IMR-90 (cell line): ENCODE data around the gene HGF. TPM values are rescaled to one million over a fixed set of nuclear protein-coding genes. Genes with fewer than 3 reads are reported as not detected.
A peak's percentile ranks its signal among the peaks of the same experiment; 100 is the strongest.

ENCODE experiments used
- ATAC-seq: fragments of 200-7000 bp; cut with Tn5 transposase; 2 replicates; pipeline ENCODE4 v1.9.1; 2020; ENCODE audit warnings: low read depth, mild to moderate bottlenecking, moderate library complexity
- BruUV-seq: library from RNA; stranded (reverse); fragments of 400-500 nt; replicated peaks from 2 replicates; lab custom pipeline; 2021; lab: Mats Ljungman, UMichigan
- CTCF ChIA-PET: fragments of 300-600 bp; formaldehyde crosslinking; extraction: SDS; loops from one replicate; lab custom pipeline; 2021; ENCODE audit warnings: antibody characterized with exemption; lab: Yijun Ruan, JAX
- POLR2A ChIA-PET: fragments of 300-600 bp; sonication (Branson Sonifier 250); formaldehyde crosslinking; loops from one replicate; lab custom pipeline; 2022; ENCODE audit warnings: antibody characterized with exemption; ENCODE audit not compliant: unreplicated experiment; lab: Charles Lee
- DNase-seq: peaks from one replicate; pipeline ENCODE4 v3.0.0; 2013
- H2AFZ ChIP-seq: replicated peaks from 2 replicates; pipeline ENCODE3; 2013; ENCODE audit warnings: low read length, mild to moderate bottlenecking; ENCODE audit not compliant: poor library complexity
- H2AK5ac ChIP-seq: 2 replicates; pipeline ENCODE4 v1.6.1; 2013; ENCODE audit warnings: low read depth, low read length, inconsistent platforms
- H2AK9ac ChIP-seq: replicated peaks from 2 replicates; pipeline ENCODE3; 2013; ENCODE audit warnings: mild to moderate bottlenecking, low read depth, low read length, moderate library complexity; ENCODE audit not compliant: poor library complexity
- H2BK120ac ChIP-seq: 2 replicates; pipeline ENCODE4 v1.6.1; 2013; ENCODE audit warnings: low read depth, low read length, inconsistent platforms
- H2BK15ac ChIP-seq: 3 replicates; pipeline ENCODE4 v1.6.1; 2013; ENCODE audit warnings: low read depth, low read length, inconsistent platforms
- H2BK20ac ChIP-seq: 2 replicates; pipeline ENCODE4 v1.6.1; 2013; ENCODE audit warnings: low read depth, mild to moderate bottlenecking, inconsistent platforms, low read length, moderate library complexity
- H2BK5ac ChIP-seq: 2 replicates; pipeline ENCODE4 v1.6.1; 2013; ENCODE audit warnings: mild to moderate bottlenecking, low read depth, low read length, inconsistent platforms; ENCODE audit not compliant: poor library complexity, severe bottlenecking
- H3K14ac ChIP-seq: replicated peaks from 2 replicates; pipeline ENCODE4 v1.6.1; 2013; ENCODE audit warnings: low read depth, low read length, inconsistent platforms
- H3K18ac ChIP-seq: 2 replicates; pipeline ENCODE4 v1.6.1; 2013; ENCODE audit warnings: low read depth, low read length, control low read depth
- H3K23ac ChIP-seq: 2 replicates; pipeline ENCODE4 v1.6.1; 2013; ENCODE audit warnings: low read depth, low read length, inconsistent platforms
- H3K27ac ChIP-seq: 2 replicates; pipeline ENCODE4 v1.5.1; 2013; ENCODE audit warnings: mild to moderate bottlenecking, control low read depth, low read length; ENCODE audit not compliant: insufficient read depth
- H3K27me3 ChIP-seq: 2 replicates; pipeline ENCODE4 v1.6.1; 2013; ENCODE audit warnings: low read length; ENCODE audit not compliant: control insufficient read depth, insufficient read depth
- H3K36me3 ChIP-seq: 2 replicates; pipeline ENCODE4 v1.6.1; 2013; ENCODE audit warnings: low read length, mixed read lengths; ENCODE audit not compliant: control insufficient read depth, insufficient read depth
- H3K4ac ChIP-seq: 2 replicates; pipeline ENCODE4 v1.6.1; 2013; ENCODE audit warnings: low read depth, low read length, inconsistent platforms
- H3K4me1 ChIP-seq: 2 replicates; pipeline ENCODE4 v1.6.1; 2013; ENCODE audit warnings: low read length, mixed read lengths; ENCODE audit not compliant: control insufficient read depth, insufficient read depth
- H3K4me2 ChIP-seq: 2 replicates; pipeline ENCODE4 v1.6.1; 2013; ENCODE audit warnings: low read depth, mild to moderate bottlenecking, control low read depth, low read length, moderate library complexity
- H3K4me3 ChIP-seq: 2 replicates; pipeline ENCODE4 v1.5.1; 2013; ENCODE audit warnings: low read depth, mild to moderate bottlenecking, control low read depth, low read length, moderate library complexity; ENCODE audit not compliant: insufficient read depth
- H3K56ac ChIP-seq: 2 replicates; pipeline ENCODE4 v1.6.1; 2013; ENCODE audit warnings: low read length, inconsistent platforms; ENCODE audit not compliant: insufficient read depth; ENCODE audit errors: extremely low read depth
- H3K79me1 ChIP-seq, 2 experiments: 2 replicates each; pipeline ENCODE4 v1.6.1; 2013; ENCODE audit warnings: low read length in 2 of 2, inconsistent platforms in 1 of 2, low read depth in 1 of 2
- H3K9ac ChIP-seq: 2 replicates; pipeline ENCODE4 v1.6.1; 2013; ENCODE audit warnings: low read depth, low read length, control low read depth
- H3K9me1 ChIP-seq: 2 replicates; pipeline ENCODE4 v1.6.1; 2013; ENCODE audit warnings: low read length, inconsistent platforms; ENCODE audit not compliant: insufficient read depth
- H3K9me3 ChIP-seq: 2 replicates; pipeline ENCODE4 v1.6.1; 2013; ENCODE audit warnings: low read length; ENCODE audit not compliant: control insufficient read depth, insufficient read depth
- H4K20me1 ChIP-seq: 2 replicates; pipeline ENCODE4 v1.6.1; 2013; ENCODE audit warnings: low read length, inconsistent platforms; ENCODE audit not compliant: insufficient read depth
- H4K5ac ChIP-seq: 2 replicates; pipeline ENCODE4 v1.6.1; 2013; ENCODE audit warnings: mild to moderate bottlenecking, low read depth, low read length, control low read depth
- H4K8ac ChIP-seq, 2 experiments: 2 replicates each; pipeline ENCODE4 v1.6.1; 2013; ENCODE audit warnings: low read depth in 2 of 2, low read length in 2 of 2, control low read depth in 1 of 2, inconsistent platforms in 1 of 2
- H4K91ac ChIP-seq: 2 replicates; pipeline ENCODE4 v1.6.1; 2013; ENCODE audit warnings: low read depth, low read length, inconsistent platforms; ENCODE audit not compliant: insufficient read depth
- BHLHE40 ChIP-seq: fragments of 150-350 bp; IDR thresholded peaks from 2 replicates; pipeline ENCODE4 v1.6.1; 2016; ENCODE audit warnings: mild to moderate bottlenecking, low read depth, low read length
- CEBPB ChIP-seq: IDR thresholded peaks from 2 replicates; pipeline ENCODE4 v1.6.1; 2012; ENCODE audit warnings: low read depth, low read length, improper control_type of control experiment
- CHD1 ChIP-seq: IDR thresholded peaks from 2 replicates; pipeline ENCODE4 v1.6.1; 2012; ENCODE audit warnings: low read depth, low read length, improper control_type of control experiment
- FOS ChIP-seq: fragments of 150-350 bp; IDR thresholded peaks from 2 replicates; pipeline ENCODE4 v1.6.1; 2016; ENCODE audit warnings: low read depth, low read length
- MAFK ChIP-seq: IDR thresholded peaks from 2 replicates; pipeline ENCODE4 v1.6.1; 2012; ENCODE audit warnings: low read depth, low read length, improper control_type of control experiment
- MAZ ChIP-seq: IDR thresholded peaks from 2 replicates; pipeline ENCODE4 v1.6.1; 2012; ENCODE audit warnings: low read depth, mild to moderate bottlenecking, low read length, improper control_type of control experiment, moderate library complexity, borderline replicate concordance
- MXI1 ChIP-seq: IDR thresholded peaks from 2 replicates; pipeline ENCODE4 v1.6.1; 2012; ENCODE audit warnings: low read depth, mild to moderate bottlenecking, low read length, moderate library complexity, borderline replicate concordance
- NFE2L2 ChIP-seq: fragments of 150-350 bp; IDR thresholded peaks from 2 replicates; pipeline ENCODE4 v1.6.1; 2016; ENCODE audit warnings: low read depth, mild to moderate bottlenecking, low read length
- POLR2A ChIP-seq: IDR thresholded peaks from 2 replicates; pipeline ENCODE4 v1.6.1; 2012; ENCODE audit warnings: mild to moderate bottlenecking, low read depth, low read length
- RAD21 ChIP-seq: IDR thresholded peaks from 2 replicates; pipeline ENCODE4 v1.6.1; 2012; ENCODE audit warnings: low read length, improper control_type of control experiment
- RCOR1 ChIP-seq: IDR thresholded peaks from 2 replicates; pipeline ENCODE4 v1.6.1; 2012; ENCODE audit warnings: mild to moderate bottlenecking, low read length, improper control_type of control experiment; ENCODE audit not compliant: insufficient replicate concordance
- RFX5 ChIP-seq: IDR thresholded peaks from 2 replicates; pipeline ENCODE4 v1.8.0; 2012; ENCODE audit warnings: low read depth, mild to moderate bottlenecking, low read length, moderate library complexity
- SMC3 ChIP-seq: fragments of 150-350 bp; IDR thresholded peaks from 2 replicates; pipeline ENCODE4 v1.6.1; 2016; ENCODE audit warnings: low read depth, mild to moderate bottlenecking, antibody characterized with exemption, low read length, moderate library complexity
- WGBS, 2 experiments: methylation state at CpG; one replicate each; pipeline versions ENCODE4 v1.1.5 to v1.1.7; 2013; ENCODE audit warnings: missing lambda C conversion rate in 2 of 2; ENCODE audit not compliant: insufficient read length in 1 of 2; ENCODE audit errors: extremely low coverage in 2 of 2; 5-methylcytosine and 5-hydroxymethylcytosine counted together
- dilution Hi-C: fragments of 300-500 bp; cut with HindIII; formaldehyde crosslinking; loops from one replicate; pipeline ENCODE4 v1.14.3; 2018; ENCODE audit warnings: low sequenced_read_pairs; ENCODE audit not compliant: unreplicated experiment
- in situ Hi-C: fragments of 300-500 bp; cut with MboI; formaldehyde crosslinking; loops from 3 replicates; pipeline ENCODE4 v1.14.3; 2019; ENCODE audit warnings: low sequenced_read_pairs, inconsistent platforms, mixed read lengths
- intact Hi-C: fragments of 100-400 bp; cut with micrococcal nuclease; formaldehyde crosslinking; loops from 2 replicates; pipeline ENCODE4 v1.10.0; 2022
- polyA plus RNA-seq, 3 experiments: library from polyadenylated mRNA; depleted of rRNA; stranded (reverse); fragments of >200 nt; gene quantifications; 2 replicates each; pipeline ENCODE4 v1.2.3, GENCODE V29; 2012; ENCODE audit warnings: low replicate concordance in 1 of 3
- total RNA-seq: library from RNA; depleted of rRNA; stranded (reverse); fragments of >200 nt; gene quantifications from 2 replicates; pipeline ENCODE4 v1.2.3, GENCODE V29; 2012
- TF ChIP-seq, protein P1 (sequence below): fragments of 150-350 bp; IDR thresholded peaks from 2 replicates; pipeline ENCODE4 v1.6.1; 2017; ENCODE audit warnings: mild to moderate bottlenecking, antibody characterized with exemption, low read length, low read depth
- TF ChIP-seq, protein P2 (sequence below): conservative IDR thresholded peaks from 2 replicates; pipeline ENCODE4 v1.5.1; 2012; ENCODE audit warnings: mild to moderate bottlenecking, low read depth, low read length, improper control_type of control experiment
- TF ChIP-seq, protein P3 (sequence below): fragments of 150-350 bp; IDR thresholded peaks from 2 replicates; pipeline ENCODE4 v1.6.1; 2016; ENCODE audit warnings: low read depth, mild to moderate bottlenecking, low read length, moderate library complexity, borderline replicate concordance

Gene HGF
- total and polyA plus RNA-seq, 2 of the 4 experiments (the other 2 are of a cell fraction), result 16.8 to 50.9 TPM

DNA sequence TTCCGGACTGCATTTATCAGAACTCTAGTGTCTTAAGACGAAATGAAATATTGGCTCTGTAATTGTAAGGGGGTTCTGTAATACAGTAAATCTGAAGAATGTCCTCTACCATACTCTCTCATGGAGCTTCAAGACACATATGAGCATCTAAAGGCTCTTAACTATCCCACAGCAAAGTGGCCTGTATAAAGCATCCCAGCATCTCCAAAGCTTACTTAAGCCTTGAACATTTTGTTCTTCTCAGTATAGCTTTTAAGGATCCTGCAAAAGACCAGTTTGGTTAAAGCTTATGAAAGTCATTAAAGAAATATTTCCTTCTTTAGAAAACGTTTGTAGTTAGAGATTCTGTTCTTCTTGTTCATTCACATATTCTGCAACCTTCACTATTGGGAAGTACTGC is 75.1 kb downstream of the HGF start:
- Histone ChIP-seq H3K9me3 (no peaks in the 10 kb centered on the region), H2AK5ac (no peak overlapping the region), H2AFZ (no peak overlapping the region), H3K4me3 (no peak overlapping the region), H3K27me3 (no peaks in the 10 kb centered on the region), H4K20me1 (no peaks in the 10 kb centered on the region), H2BK20ac (peak overlapping the region; percentile 94; the same call in 1 of the 2 replicates), H2BK120ac (peak overlapping the region; percentile 68), H3K14ac (peak overlapping the region; percentile 57), H2BK15ac (peak overlapping the region; percentile 87; the same call in 2 of the 3 replicates), H3K23ac (no peak overlapping the region; the same call in 1 of the 2 replicates), H3K27ac (peak overlapping the region; percentile 41; the same call in 1 of the 2 replicates), H3K56ac (peak overlapping the region; percentile 83), H3K18ac (peak overlapping the region; percentile 31; the same call in 1 of the 2 replicates), H3K79me1 (no peaks in the 10 kb centered on the region), H4K8ac (peak overlapping the region in 1 of 2 experiments; percentile 22; a peak in 3 of 4 replicates), H3K36me3 (no peaks in the 10 kb centered on the region), H3K9ac (no peak overlapping the region; the same call in 1 of the 2 replicates), H3K4ac (peak overlapping the region; percentile 84; the same call in 1 of the 2 replicates), H4K91ac (peak overlapping the region; percentile 58; the same call in 1 of the 2 replicates), H3K4me1 (peaks cover 10% of the 10 kb centered on the region; the same call in 1 of the 2 replicates), H2AK9ac (no peak overlapping the region), H3K9me1 (peaks cover 3% of the 10 kb centered on the region; the same call in 1 of the 2 replicates), H3K4me2 (no peak overlapping the region), H4K5ac (peak overlapping the region; percentile 64; the same call in 1 of the 2 replicates), H2BK5ac (peak overlapping the region; percentile 78)
- no peak for TF ChIP-seq SMC3
- TF ChIP-seq MAZ, result no peak
- no peak for TF ChIP-seq NFE2L2
- TF ChIP-seq, protein P1, sequence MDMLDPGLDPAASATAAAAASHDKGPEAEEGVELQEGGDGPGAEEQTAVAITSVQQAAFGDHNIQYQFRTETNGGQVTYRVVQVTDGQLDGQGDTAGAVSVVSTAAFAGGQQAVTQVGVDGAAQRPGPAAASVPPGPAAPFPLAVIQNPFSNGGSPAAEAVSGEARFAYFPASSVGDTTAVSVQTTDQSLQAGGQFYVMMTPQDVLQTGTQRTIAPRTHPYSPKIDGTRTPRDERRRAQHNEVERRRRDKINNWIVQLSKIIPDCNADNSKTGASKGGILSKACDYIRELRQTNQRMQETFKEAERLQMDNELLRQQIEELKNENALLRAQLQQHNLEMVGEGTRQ, result no peak
- no peak for TF ChIP-seq CEBPB
- no peak for TF ChIP-seq MXI1
- TF ChIP-seq RAD21, result no peak
- TF ChIP-seq, protein P2, sequence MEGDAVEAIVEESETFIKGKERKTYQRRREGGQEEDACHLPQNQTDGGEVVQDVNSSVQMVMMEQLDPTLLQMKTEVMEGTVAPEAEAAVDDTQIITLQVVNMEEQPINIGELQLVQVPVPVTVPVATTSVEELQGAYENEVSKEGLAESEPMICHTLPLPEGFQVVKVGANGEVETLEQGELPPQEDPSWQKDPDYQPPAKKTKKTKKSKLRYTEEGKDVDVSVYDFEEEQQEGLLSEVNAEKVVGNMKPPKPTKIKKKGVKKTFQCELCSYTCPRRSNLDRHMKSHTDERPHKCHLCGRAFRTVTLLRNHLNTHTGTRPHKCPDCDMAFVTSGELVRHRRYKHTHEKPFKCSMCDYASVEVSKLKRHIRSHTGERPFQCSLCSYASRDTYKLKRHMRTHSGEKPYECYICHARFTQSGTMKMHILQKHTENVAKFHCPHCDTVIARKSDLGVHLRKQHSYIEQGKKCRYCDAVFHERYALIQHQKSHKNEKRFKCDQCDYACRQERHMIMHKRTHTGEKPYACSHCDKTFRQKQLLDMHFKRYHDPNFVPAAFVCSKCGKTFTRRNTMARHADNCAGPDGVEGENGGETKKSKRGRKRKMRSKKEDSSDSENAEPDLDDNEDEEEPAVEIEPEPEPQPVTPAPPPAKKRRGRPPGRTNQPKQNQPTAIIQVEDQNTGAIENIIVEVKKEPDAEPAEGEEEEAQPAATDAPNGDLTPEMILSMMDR, result no peak
- TF ChIP-seq POLR2A, result no peak
- TF ChIP-seq RCOR1, result no peak
- TF ChIP-seq MAFK, result no peak
- TF ChIP-seq, protein P3, sequence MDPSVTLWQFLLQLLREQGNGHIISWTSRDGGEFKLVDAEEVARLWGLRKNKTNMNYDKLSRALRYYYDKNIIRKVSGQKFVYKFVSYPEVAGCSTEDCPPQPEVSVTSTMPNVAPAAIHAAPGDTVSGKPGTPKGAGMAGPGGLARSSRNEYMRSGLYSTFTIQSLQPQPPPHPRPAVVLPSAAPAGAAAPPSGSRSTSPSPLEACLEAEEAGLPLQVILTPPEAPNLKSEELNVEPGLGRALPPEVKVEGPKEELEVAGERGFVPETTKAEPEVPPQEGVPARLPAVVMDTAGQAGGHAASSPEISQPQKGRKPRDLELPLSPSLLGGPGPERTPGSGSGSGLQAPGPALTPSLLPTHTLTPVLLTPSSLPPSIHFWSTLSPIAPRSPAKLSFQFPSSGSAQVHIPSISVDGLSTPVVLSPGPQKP, result no peak
- TF ChIP-seq CHD1, result no peak
- no peak for TF ChIP-seq RFX5
- no peak for TF ChIP-seq BHLHE40
- TF ChIP-seq FOS, result no peak
- in situ Hi-C loops (no loop called here), dilution Hi-C loops (no loop called here), intact Hi-C loops (loop anchor here (5.0 kb wide), 1 partner anchor 192 kb away; no protein-coding TSS in a partner anchor)
- DNase-seq, result peak; percentile 36
- no CpG with 5 or more reads among the region's 3 CpGs for WGBS, 2 experiments
- ATAC-seq, result no peak; the same call in 1 of the 2 replicates
- BruUV-seq, result no TSS peak
- ChIA-PET CTCF (no interaction called here), POLR2A (interaction anchor here (0.8 kb wide), 1 partner anchor 68 kb away, joined by 3 read pairs; no protein-coding TSS in a partner anchor)
